ENCODE data around the gene PTPRN2.

DNA sequence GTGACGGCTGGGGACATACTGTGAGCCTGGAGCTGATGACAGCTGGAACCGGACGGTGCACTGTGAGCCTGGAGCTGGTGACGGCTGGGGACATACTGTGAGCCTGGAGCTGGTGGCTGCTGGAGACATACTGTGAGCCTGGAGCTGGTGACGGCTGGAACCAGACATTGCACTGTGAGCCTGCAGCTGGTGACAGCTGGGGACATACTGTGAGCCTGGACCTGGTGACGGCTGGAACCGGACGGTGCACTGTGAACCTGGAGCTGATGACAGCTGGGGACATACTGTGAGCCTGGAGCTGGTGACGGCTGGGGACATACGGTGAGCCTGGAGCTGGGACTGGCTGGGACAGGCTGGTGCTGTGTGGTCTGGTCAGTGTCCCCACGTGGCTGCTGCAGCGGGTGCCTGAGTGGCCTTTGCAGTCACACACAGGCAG is 47.9 kb downstream of the PTPRN2 start:
- TF ChIP-seq EP300 (IDR thresholded peaks at IDR 0.05) (no peak), POLR2A (IDR thresholded peaks at IDR 0.05) (no peak), POLR2AphosphoS5 (IDR thresholded peaks at IDR 0.05) (no peak)
- TF ChIP-seq, protein P1, sequence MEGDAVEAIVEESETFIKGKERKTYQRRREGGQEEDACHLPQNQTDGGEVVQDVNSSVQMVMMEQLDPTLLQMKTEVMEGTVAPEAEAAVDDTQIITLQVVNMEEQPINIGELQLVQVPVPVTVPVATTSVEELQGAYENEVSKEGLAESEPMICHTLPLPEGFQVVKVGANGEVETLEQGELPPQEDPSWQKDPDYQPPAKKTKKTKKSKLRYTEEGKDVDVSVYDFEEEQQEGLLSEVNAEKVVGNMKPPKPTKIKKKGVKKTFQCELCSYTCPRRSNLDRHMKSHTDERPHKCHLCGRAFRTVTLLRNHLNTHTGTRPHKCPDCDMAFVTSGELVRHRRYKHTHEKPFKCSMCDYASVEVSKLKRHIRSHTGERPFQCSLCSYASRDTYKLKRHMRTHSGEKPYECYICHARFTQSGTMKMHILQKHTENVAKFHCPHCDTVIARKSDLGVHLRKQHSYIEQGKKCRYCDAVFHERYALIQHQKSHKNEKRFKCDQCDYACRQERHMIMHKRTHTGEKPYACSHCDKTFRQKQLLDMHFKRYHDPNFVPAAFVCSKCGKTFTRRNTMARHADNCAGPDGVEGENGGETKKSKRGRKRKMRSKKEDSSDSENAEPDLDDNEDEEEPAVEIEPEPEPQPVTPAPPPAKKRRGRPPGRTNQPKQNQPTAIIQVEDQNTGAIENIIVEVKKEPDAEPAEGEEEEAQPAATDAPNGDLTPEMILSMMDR (IDR thresholded peaks at IDR 0.05), result no peak

All from sigmoid colon (tissue), 4 donors.